ENCODE measurements around the gene PTPRN2. TPM values are rescaled to one million over a fixed set of nuclear protein-coding genes. Genes with fewer than 3 reads are reported as not detected.
"Not testable (repeated sequence)": the region's sequence is repeated elsewhere in the genome, so short reads cannot be mapped to it uniquely, and the experiment has no call there.

The PTPRN2 gene
- total RNA-seq (1 to 10 TPM; 4.9 to 7.1 (median 5.4) TPM), polyA plus RNA-seq (1 to 10 TPM; 3.2 to 6.6 (median 5.5) TPM)

DNA sequence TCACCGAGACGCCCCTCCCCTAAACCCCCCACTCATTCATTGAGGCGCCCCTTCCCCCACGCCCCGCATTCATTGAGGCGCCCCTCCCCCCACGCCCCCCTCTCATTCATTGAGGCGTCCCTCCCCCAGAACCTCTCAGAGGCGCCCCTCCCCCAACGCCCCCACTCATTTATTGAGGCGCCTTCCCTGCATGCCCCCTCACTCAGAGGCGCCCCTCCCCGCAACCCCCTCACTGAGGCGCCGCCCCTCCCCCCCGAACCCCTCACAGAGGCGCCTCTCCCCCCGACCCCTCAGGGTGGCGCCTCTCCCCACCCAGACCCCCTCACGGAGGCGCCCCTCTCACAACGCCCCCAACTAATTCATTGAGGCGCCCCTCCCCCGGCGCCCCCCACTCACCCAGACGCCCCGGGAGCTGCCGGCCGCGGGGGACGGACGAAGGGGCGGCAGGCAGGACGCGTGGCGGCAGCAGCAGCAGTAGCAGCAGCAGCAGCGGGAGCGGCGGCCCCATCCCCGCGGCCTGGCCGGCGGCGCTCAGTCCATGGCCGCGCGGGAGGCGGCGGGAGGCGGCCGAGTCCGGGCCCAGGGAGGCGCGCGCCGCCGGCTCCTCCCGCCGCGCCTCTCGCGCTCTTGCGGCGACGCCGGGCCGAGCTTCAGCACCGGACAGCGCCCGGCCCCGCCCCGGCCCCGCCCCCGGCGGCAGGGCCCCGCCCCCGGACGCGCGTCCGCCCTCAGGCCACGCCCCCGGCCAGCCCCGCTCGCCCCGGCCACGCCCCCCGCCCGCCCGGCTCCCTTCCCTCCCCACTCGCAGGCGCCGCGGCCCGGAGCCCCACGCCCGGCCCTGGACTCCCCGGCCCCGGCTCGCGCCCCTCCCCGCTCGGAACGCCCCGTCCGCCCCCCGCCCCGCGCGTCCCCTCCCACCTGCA, at the start of gene PTPRN2:
PTPRN2 (minus strand) TSS at position 662 of the 923 bp plus-strand sequence.
- H3K36me3 ChIP-seq: no peaks in the 10 kb centered on the region
- TF ChIP-seq POLR2AphosphoS5 (IDR thresholded peaks at IDR 0.05) (no peak), POLR2A (IDR thresholded peaks at IDR 0.05) (no peak), EP300 (IDR thresholded peaks at IDR 0.05) (no peak)
- TF ChIP-seq, protein P1, sequence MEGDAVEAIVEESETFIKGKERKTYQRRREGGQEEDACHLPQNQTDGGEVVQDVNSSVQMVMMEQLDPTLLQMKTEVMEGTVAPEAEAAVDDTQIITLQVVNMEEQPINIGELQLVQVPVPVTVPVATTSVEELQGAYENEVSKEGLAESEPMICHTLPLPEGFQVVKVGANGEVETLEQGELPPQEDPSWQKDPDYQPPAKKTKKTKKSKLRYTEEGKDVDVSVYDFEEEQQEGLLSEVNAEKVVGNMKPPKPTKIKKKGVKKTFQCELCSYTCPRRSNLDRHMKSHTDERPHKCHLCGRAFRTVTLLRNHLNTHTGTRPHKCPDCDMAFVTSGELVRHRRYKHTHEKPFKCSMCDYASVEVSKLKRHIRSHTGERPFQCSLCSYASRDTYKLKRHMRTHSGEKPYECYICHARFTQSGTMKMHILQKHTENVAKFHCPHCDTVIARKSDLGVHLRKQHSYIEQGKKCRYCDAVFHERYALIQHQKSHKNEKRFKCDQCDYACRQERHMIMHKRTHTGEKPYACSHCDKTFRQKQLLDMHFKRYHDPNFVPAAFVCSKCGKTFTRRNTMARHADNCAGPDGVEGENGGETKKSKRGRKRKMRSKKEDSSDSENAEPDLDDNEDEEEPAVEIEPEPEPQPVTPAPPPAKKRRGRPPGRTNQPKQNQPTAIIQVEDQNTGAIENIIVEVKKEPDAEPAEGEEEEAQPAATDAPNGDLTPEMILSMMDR (IDR thresholded peaks at IDR 0.05): no peak
- no peaks in the 10 kb centered on the region for H3K9me3 ChIP-seq
- peaks cover 0 to 28% (median 26%) of the 10 kb centered on the region in 4 donors for H3K4me1 ChIP-seq
- H3K27me3 ChIP-seq: peaks cover 2 to 45% (median 28%) of the 10 kb centered on the region in 3 donors
- peak within 1 kb of the TSS in 3 of 4 donors; percentile 46 to 58 (median 53) for H3K4me3 ChIP-seq
- WGBS, 2 donors: 2% methylated on average over 110 of the region's 110 CpGs
- intact Hi-C loops (cut with DNase I): loop anchor here (5.0 kb wide), 1 partner anchor 190 kb away; no protein-coding TSS in a partner anchor
- H3K27ac ChIP-seq: peak within 1 kb of the TSS in 1 of 4 donors; percentile 21
- DNase-seq: peak; percentile 70

DNA sequence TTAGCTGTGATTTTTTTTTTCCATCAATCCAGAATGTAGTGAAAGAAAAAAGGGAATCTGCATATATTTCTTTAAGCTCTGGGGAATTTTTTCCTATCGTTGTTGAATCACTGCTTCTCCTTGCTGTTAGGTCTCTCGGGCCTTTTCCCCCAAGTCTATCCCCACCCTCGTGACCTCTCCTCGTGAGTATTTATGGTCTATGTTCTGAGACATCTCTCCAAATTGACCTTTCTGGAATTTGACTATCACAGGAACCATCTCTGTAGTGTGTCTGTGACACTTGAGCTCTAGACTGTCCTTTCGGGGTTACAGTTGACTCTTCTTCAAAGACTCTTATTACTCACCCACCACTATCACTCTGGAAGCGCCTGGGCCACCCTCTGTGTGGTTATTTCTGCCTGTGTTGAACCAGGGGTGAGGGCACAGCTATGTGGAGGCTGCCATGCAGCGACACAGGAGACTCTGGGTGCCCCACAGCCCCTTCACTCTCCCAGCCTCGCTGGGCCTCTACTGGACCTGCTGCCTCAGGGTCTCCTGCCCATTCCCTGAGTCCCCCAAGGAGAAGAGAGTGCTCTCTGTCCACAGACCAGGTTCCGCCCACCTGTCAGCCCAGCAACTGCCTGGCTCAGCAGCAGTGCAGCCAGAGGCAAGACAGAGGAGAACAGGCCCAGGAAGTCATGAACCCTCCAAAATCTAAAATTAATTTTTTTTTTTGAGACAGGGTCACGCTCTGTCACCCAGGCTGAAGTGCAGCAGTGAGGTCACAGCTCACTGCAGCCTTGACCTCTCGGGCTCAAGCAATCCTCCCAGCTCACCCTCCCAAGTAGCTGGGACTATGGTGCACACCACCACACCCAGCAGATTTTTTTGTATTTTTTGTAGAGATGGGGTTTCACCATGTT, 45.7 kb upstream of the PTPRN2 start:
- Histone ChIP-seq H3K27ac (no peak overlapping the region), H3K36me3 (peaks cover 0 to 4% (median 1%) of the 10 kb centered on the region in 4 donors), H3K4me3 (no peak overlapping the region), H3K27me3 (no peaks in the 10 kb centered on the region), H3K4me1 (no peaks in the 10 kb centered on the region), H3K9me3 (no peaks in the 10 kb centered on the region)
- WGBS, 2 donors: 88 to 96% methylated on average over 11 of the region's 11 CpGs
- TF ChIP-seq EP300 (IDR thresholded peaks at IDR 0.05): no peak
- TF ChIP-seq POLR2A (IDR thresholded peaks at IDR 0.05): no peak
- TF ChIP-seq, protein P1 (IDR thresholded peaks at IDR 0.05): no peak
- no peak for TF ChIP-seq POLR2AphosphoS5 (IDR thresholded peaks at IDR 0.05)
- intact Hi-C loops (cut with DNase I): no loop called here
- no peak for DNase-seq

DNA sequence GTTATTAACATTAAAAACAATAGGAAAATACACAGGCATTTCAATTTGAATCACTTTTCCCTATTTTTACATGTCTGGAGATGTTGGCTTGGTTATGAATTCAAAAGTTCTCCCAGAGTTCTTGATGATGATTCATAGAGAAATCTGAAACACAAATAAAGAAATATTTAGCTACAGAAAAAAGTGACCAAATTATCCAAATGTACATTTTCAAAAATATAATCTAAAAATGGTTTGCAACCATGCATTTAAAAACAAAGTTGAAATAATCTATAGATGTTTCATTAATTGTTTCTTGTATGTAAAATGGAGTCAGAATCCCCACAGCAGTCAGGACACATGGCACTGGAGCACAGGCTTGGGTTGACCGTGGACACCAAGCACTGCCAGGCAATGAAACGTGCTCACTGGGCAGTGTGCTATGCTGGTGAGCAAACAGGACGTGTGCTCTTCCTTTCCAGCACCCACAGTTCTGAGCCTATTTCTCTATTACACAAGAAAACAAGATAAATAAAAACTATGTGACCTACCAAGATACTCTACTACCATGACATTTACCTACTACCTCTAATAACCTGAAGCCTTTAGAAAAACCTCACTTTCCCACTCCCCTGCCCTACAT, 44.1 kb upstream of the PTPRN2 start:
- Histone ChIP-seq H3K27me3 (no peaks in the 10 kb centered on the region), H3K9me3 (no peaks in the 10 kb centered on the region), H3K4me1 (no peaks in the 10 kb centered on the region), H3K27ac (no peak overlapping the region), H3K4me3 (no peak overlapping the region), H3K36me3 (peaks cover 0 to 4% (median 1%) of the 10 kb centered on the region in 4 donors)
- intact Hi-C loops (cut with DNase I): no loop called here
- DNase-seq: no peak
- TF ChIP-seq EP300 (IDR thresholded peaks at IDR 0.05) (no peak), POLR2A (IDR thresholded peaks at IDR 0.05) (no peak), POLR2AphosphoS5 (IDR thresholded peaks at IDR 0.05) (no peak)
- TF ChIP-seq, protein P1 (IDR thresholded peaks at IDR 0.05): no peak
- WGBS, 2 donors: 90 to 96% methylated on average over 3 of the region's 3 CpGs

DNA sequence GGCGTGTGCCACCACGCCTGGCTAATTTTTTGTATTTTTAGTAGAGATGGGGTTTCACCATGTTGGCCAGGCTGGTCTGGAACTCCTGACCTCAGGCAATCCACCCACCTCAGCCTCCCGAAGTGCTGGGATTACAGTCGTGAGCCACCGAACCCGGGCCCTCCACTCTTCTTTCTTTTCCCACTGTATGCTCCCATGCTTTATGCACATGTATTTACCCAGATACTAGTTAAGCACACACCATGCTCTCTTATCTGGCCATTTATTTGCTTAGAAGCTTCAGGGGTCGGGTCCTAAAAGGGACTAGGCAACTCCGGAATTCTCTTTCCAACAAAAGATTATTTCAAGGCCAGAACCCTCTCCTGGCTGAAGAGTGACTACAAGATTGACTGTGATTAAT, 38.7 kb upstream of the PTPRN2 start:
- DNase-seq; H3K4me3 ChIP-seq; intact Hi-C loops (cut with DNase I); H3K9me3 ChIP-seq; H3K4me1 ChIP-seq; H3K27ac ChIP-seq; H3K36me3 ChIP-seq; H3K27me3 ChIP-seq: not testable (repeated sequence)
- WGBS, 2 donors: 91 to 93% methylated on average over 8 of the region's 8 CpGs

Measured in sigmoid colon (tissue), 7 donors.